ENCODE results near the gene SH3BGRL3.

Gene SH3BGRL3

GRCh38 chr1:26314501-26314900 lies 34.6 kb downstream of the SH3BGRL3 start:
- DNase-seq (ENCODE audit: insufficient read length) (no peak), FAIRE-seq (no peak)

GRCh38 chr1:26315874-26316850 lies 36.3 kb downstream of the SH3BGRL3 start:
- FAIRE-seq (peak; percentile 93), DNase-seq (ENCODE audit: insufficient read length) (no peak)
- TF ChIP-seq POLR2A (IDR thresholded peaks at IDR 0.05; ENCODE audit: low read depth, low read length): no peak
- no peak for TF ChIP-seq POLR2AphosphoS5 (IDR thresholded peaks at IDR 0.05; ENCODE audit: low read depth, low read length)
- no peak for TF ChIP-seq TAF1 (IDR thresholded peaks at IDR 0.05; ENCODE audit: borderline replicate concordance, low read depth, low read length)

More at GRCh38 chr1:26314501-26314900, 34.6 kb downstream of the SH3BGRL3 start:
- TF ChIP-seq POLR2AphosphoS5 (IDR thresholded peaks at IDR 0.05; ENCODE audit: low read depth, low read length): no peak
- no peak for TF ChIP-seq POLR2A (IDR thresholded peaks at IDR 0.05; ENCODE audit: low read depth, low read length)
- no peak for TF ChIP-seq TAF1 (IDR thresholded peaks at IDR 0.05; ENCODE audit: borderline replicate concordance, low read depth, low read length)

DNA sequence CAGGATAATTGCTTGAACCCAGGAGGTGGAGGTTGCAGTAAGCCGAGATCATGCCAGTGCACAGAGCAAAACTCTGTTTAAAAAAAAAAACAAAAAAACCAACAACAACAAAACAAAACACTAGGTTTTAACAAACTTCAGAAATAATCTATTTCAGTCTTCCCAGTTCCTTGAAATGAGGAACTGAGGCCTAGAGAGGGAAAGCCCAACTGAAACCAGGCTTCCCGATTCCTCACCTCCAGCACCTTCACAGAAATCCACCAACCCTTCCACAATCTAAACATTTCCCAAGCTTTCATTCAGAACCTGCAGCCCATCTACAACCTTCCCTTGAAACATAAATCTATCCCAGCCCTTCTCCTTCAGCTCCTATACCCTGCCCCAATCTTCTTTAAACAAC lies 37.3 kb downstream of the SH3BGRL3 start:
- FAIRE-seq (no peak), DNase-seq (ENCODE audit: insufficient read length) (no peak)
- TF ChIP-seq TAF1 (IDR thresholded peaks at IDR 0.05; ENCODE audit: borderline replicate concordance, low read depth, low read length) (no peak), POLR2AphosphoS5 (IDR thresholded peaks at IDR 0.05; ENCODE audit: low read depth, low read length) (no peak), POLR2A (IDR thresholded peaks at IDR 0.05; ENCODE audit: low read depth, low read length) (no peak)

GRCh38 chr1:26317612-26318337 lies 37.9 kb downstream of the SH3BGRL3 start, which contains the start of gene CD52:
Gene CD52, plus strand, starts transcription at chr1:26317958. Its CDS starts 60 bp downstream, at chr1:26318018.
- FAIRE-seq (peak; percentile 99), DNase-seq (ENCODE audit: insufficient read length) (peak; percentile 76)
- peak; percentile 81 for TF ChIP-seq POLR2A (IDR thresholded peaks at IDR 0.05; ENCODE audit: low read depth, low read length)
- no peak for TF ChIP-seq TAF1 (IDR thresholded peaks at IDR 0.05; ENCODE audit: borderline replicate concordance, low read depth, low read length)
- TF ChIP-seq POLR2AphosphoS5 (IDR thresholded peaks at IDR 0.05; ENCODE audit: low read depth, low read length): peak; percentile 75

- TF ChIP-seq POLR2AphosphoS5 (IDR thresholded peaks at IDR 0.05; ENCODE audit: low read depth, low read length) (peak; percentile 4; the same call in 1 of the 2 replicates), TAF1 (IDR thresholded peaks at IDR 0.05; ENCODE audit: borderline replicate concordance, low read depth, low read length) (no peak), POLR2A (IDR thresholded peaks at IDR 0.05; ENCODE audit: low read depth, low read length) (0 out of 2 replicates have a peak, but pooled peaks have one; percentile 29)
- FAIRE-seq (peak; percentile 95), DNase-seq (ENCODE audit: insufficient read length) (no peak)
These were observed 38.6 kb downstream of the SH3BGRL3 start for GRCh38 chr1:26318338-26319064.

GRCh38 chr1:26320896-26321295 lies 41.0 kb downstream of the SH3BGRL3 start:
- FAIRE-seq (no peak), DNase-seq (ENCODE audit: insufficient read length) (no peak)
- no peak for TF ChIP-seq POLR2AphosphoS5 (IDR thresholded peaks at IDR 0.05; ENCODE audit: low read depth, low read length)
- TF ChIP-seq POLR2A (IDR thresholded peaks at IDR 0.05; ENCODE audit: low read depth, low read length): 0 out of 2 replicates have a peak, but pooled peaks have one; percentile 12

GRCh38 chr1:26321315-26322041 lies 41.6 kb downstream of the SH3BGRL3 start:
- TF ChIP-seq TAF1 (IDR thresholded peaks at IDR 0.05; ENCODE audit: borderline replicate concordance, low read depth, low read length): no peak
- TF ChIP-seq POLR2AphosphoS5 (IDR thresholded peaks at IDR 0.05; ENCODE audit: low read depth, low read length): no peak
- no peak for TF ChIP-seq POLR2A (IDR thresholded peaks at IDR 0.05; ENCODE audit: low read depth, low read length)
- DNase-seq (ENCODE audit: insufficient read length) (peak; percentile 82), FAIRE-seq (peak; percentile 94)

- FAIRE-seq: no peak
- no peak for DNase-seq (ENCODE audit: insufficient read length)
- TF ChIP-seq TAF1 (IDR thresholded peaks at IDR 0.05; ENCODE audit: borderline replicate concordance, low read depth, low read length) (no peak), POLR2A (IDR thresholded peaks at IDR 0.05; ENCODE audit: low read depth, low read length) (no peak), POLR2AphosphoS5 (IDR thresholded peaks at IDR 0.05; ENCODE audit: low read depth, low read length) (no peak)
These were observed 42.1 kb downstream of the SH3BGRL3 start for GRCh38 chr1:26322042-26322331.

GRCh38 chr1:26323382-26323781 lies 43.5 kb downstream of the SH3BGRL3 start:
- DNase-seq (ENCODE audit: insufficient read length) (no peak), FAIRE-seq (no peak)
- TF ChIP-seq POLR2A (IDR thresholded peaks at IDR 0.05; ENCODE audit: low read depth, low read length) (no peak), TAF1 (IDR thresholded peaks at IDR 0.05; ENCODE audit: borderline replicate concordance, low read depth, low read length) (no peak), POLR2AphosphoS5 (IDR thresholded peaks at IDR 0.05; ENCODE audit: low read depth, low read length) (no peak)

DNA sequence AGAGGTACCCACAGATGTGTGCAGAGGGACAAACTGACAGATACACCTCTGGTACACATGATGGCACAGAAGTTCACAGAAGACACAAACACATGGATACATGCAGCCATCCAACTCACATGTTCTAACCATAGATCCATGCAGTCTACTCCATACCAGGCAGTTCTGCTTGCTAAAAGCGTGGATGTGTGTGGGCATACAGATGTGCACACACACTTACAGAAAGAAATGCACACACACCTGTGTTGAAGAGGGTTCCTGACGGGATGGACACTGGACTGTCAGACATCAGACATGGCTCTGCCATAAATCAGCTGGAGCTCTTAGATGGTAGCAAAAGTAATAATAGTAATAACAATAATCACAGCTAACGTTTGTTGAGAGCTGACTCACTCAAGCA lies 44.7 kb downstream of the SH3BGRL3 start:
- TF ChIP-seq POLR2AphosphoS5 (IDR thresholded peaks at IDR 0.05; ENCODE audit: low read depth, low read length): no peak
- no peak for TF ChIP-seq POLR2A (IDR thresholded peaks at IDR 0.05; ENCODE audit: low read depth, low read length)
- no peak for TF ChIP-seq TAF1 (IDR thresholded peaks at IDR 0.05; ENCODE audit: borderline replicate concordance, low read depth, low read length)
- DNase-seq (ENCODE audit: insufficient read length): no peak
- no peak for FAIRE-seq
